Measurements from ENCODE around the gene ZBP1.
"Not testable (repeated sequence)": the region's sequence is repeated elsewhere in the genome, so short reads cannot be mapped to it uniquely, and the experiment has no call there.

ZBP1 gene

GRCh38 chr20:57638895-57639236 is 18.6 kb upstream of the ZBP1 start:
- no peak for DNase-seq

GRCh38 chr20:57638173-57638894 is 18.1 kb upstream of the ZBP1 start:
- no peak for DNase-seq

GRCh38 chr20:57633945-57634491 is 13.8 kb upstream of the ZBP1 start:
- DNase-seq: no peak

- no peak for DNase-seq
Observed at GRCh38 chr20:57632286-57632685, 12.1 kb upstream of the ZBP1 start.

GRCh38 chr20:57630061-57630460 is 9.8 kb upstream of the ZBP1 start:
- DNase-seq: no peak

- DNase-seq: not testable (repeated sequence)
Observed at GRCh38 chr20:57629491-57629901, 9.3 kb upstream of the ZBP1 start.

GRCh38 chr20:57628962-57629308 is 8.7 kb upstream of the ZBP1 start:
- not testable (repeated sequence) for DNase-seq

GRCh38 chr20:57628047-57628961 is 8.1 kb upstream of the ZBP1 start:
- DNase-seq: no peak

- no peak for DNase-seq
Observed at GRCh38 chr20:57627339-57627738, 7.1 kb upstream of the ZBP1 start.

- DNase-seq: no peak
Observed at GRCh38 chr20:57625978-57626377, 5.8 kb upstream of the ZBP1 start.

- no peak for DNase-seq
Observed at GRCh38 chr20:57625181-57625958, 5.1 kb upstream of the ZBP1 start.

GRCh38 chr20:57624124-57624523 is 3.9 kb upstream of the ZBP1 start:
- DNase-seq: no peak

- DNase-seq: no peak
Observed at GRCh38 chr20:57622579-57623381, 2.6 kb upstream of the ZBP1 start.

- no peak for DNase-seq
Observed at GRCh38 chr20:57622201-57622570, 2.0 kb upstream of the ZBP1 start.

- DNase-seq: no peak
Observed at GRCh38 chr20:57621421-57622200, 1.4 kb upstream of the ZBP1 start.

- no peak for DNase-seq
Observed at GRCh38 chr20:57620999-57621398, 773 bp upstream of the ZBP1 start.

- DNase-seq: no peak
Observed at GRCh38 chr20:57619051-57619831, 985 bp downstream of the ZBP1 start.

GRCh38 chr20:57618764-57619050 is 1.5 kb downstream of the ZBP1 start:
- no peak for DNase-seq

GRCh38 chr20:57618091-57618763 is 2.0 kb downstream of the ZBP1 start:
- no peak for DNase-seq

GRCh38 chr20:57617079-57617795 is 3.0 kb downstream of the ZBP1 start:
- DNase-seq: no peak
